HG03442 (cell line): ENCODE data around the gene XRCC2.

Source experiments
- ATAC-seq: cut with Tn5 transposase; IDR thresholded peaks from one replicate; pipeline ENCODE4 v1.9.1; 2021; ENCODE audit warnings: mild to moderate bottlenecking, moderate library complexity; ENCODE audit not compliant: unreplicated experiment

XRCC2 gene

GRCh38 chr7:152617056-152617455 lies 58.9 kb downstream of the XRCC2 start:
- ATAC-seq = no peak

GRCh38 chr7:152615031-152615741 lies 60.8 kb downstream of the XRCC2 start:
- ATAC-seq = no peak

- no peak for ATAC-seq
Measured at GRCh38 chr7:152608656-152609055, 67.3 kb downstream of the XRCC2 start.

GRCh38 chr7:152608208-152608607 lies 67.7 kb downstream of the XRCC2 start:
- no peak for ATAC-seq

GRCh38 chr7:152607007-152607406 lies 68.9 kb downstream of the XRCC2 start:
- no peak for ATAC-seq

- ATAC-seq = no peak
Measured at GRCh38 chr7:152602962-152603361, 73.0 kb downstream of the XRCC2 start.

GRCh38 chr7:152601305-152601798 lies 74.6 kb downstream of the XRCC2 start:
- ATAC-seq = no peak

GRCh38 chr7:152600266-152600665 lies 75.7 kb downstream of the XRCC2 start:
- no peak for ATAC-seq

- ATAC-seq = no peak
Measured at GRCh38 chr7:152597507-152597906, 78.4 kb downstream of the XRCC2 start.

- no peak for ATAC-seq
Measured at GRCh38 chr7:152596824-152597223, 79.1 kb downstream of the XRCC2 start.
